ENCODE measurements around the gene SLC66A2. TPM values are rescaled to one million over a fixed set of nuclear protein-coding genes. Genes with fewer than 3 reads are reported as not detected.

Gene SLC66A2
- total RNA-seq, 1 experiment from 2014 or later: 13.0 TPM

DNA sequence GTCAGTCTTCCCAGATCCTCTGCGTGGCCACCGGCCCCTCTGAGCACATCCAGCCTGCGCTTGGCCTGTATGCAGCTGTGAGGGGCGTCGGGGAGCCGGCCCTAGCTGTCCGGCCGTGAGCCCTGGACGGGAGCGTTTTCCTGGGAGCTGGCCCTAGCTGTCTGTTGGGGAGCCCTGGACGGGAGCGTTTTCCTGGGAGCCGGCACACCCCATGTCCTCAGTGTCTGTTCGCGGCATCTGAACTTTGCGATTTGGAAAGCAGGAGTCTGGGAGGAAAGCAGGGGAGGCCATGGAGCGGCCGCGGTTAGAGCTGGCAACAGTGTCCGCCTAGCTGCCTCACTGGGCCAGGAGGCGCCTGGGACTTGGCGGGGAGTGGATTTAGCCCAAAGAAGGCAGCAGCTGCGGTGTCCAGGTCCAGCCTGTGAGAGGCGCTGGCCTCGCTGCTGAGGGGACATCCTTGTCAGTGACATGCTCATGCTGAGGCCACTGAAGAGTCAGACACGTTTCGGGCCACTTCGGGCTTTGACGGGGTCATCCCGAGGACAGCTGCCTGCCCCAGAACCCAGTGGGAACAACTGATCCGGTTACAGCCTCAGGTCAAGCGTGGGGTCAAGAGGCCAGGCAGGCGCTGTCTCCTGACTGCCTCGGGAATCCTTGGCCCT is 77.9 kb downstream of the SLC66A2 start:
- Histone ChIP-seq H3K27me3 (ENCODE audit: insufficient read depth, low read length) (no peaks in the 10 kb centered on the region), H2BK20ac (ENCODE audit: low read depth, low read length, poor library complexity, severe bottlenecking) (no peak overlapping the region), H3T11ph (ENCODE audit: low read length) (no peak overlapping the region), H3K4me2 (ENCODE audit: insufficient read depth, insufficient read length, low read length) (no peak overlapping the region), H3K56ac (ENCODE audit: insufficient read length, low read depth, low read length) (no peak overlapping the region), H3K4ac (ENCODE audit: low read depth, low read length) (no peak overlapping the region), H3K14ac (ENCODE audit: insufficient read depth, low read length) (no peak overlapping the region; the same call in 1 of the 2 replicates), H3K27ac (ENCODE audit: insufficient read length, low read depth, low read length) (no peak overlapping the region), H3K79me2 (ENCODE audit: insufficient read depth, low read length) (no peaks in the 10 kb centered on the region), H3K23ac (ENCODE audit: insufficient read length, low read depth, low read length) (no peak overlapping the region), H3K9ac (ENCODE audit: extremely low read depth, insufficient read length, low read length) (no peak overlapping the region), H2AK5ac (ENCODE audit: insufficient read length, low read length) (no peak overlapping the region), H4K5ac (ENCODE audit: insufficient read length, low read depth, low read length) (no peak overlapping the region), H3K4me1 (ENCODE audit: insufficient read depth, low read length) (no peaks in the 10 kb centered on the region), H3K9me3 (ENCODE audit: control insufficient read depth, low read depth, low read length) (no peaks in the 10 kb centered on the region), H4K8ac (replicated peaks; ENCODE audit: insufficient read length, low read depth, low read length) (no peak overlapping the region), H2AFZ (ENCODE audit: low read length) (no peak overlapping the region), H3K23me2 (ENCODE audit: insufficient read length, low read depth, low read length, poor library complexity, severe bottlenecking) (no peaks in the 10 kb centered on the region), H3K18ac (ENCODE audit: insufficient read length, low read depth, low read length) (no peak overlapping the region), H3K79me1 (ENCODE audit: insufficient read depth, low read depth, low read length, poor library complexity, severe bottlenecking) (no peaks in the 10 kb centered on the region), H4K20me1 (ENCODE audit: control insufficient read depth, insufficient read depth, insufficient read length) (no peaks in the 10 kb centered on the region), H4K91ac (ENCODE audit: insufficient read length, low read depth, low read length) (no peak overlapping the region), H2BK5ac (ENCODE audit: insufficient read length, low read length) (no peak overlapping the region), H2BK15ac (ENCODE audit: low read depth, low read length) (no peak overlapping the region), H2BK12ac (ENCODE audit: insufficient read length, low read depth, low read length) (no peak overlapping the region), H2BK120ac (ENCODE audit: low read depth, low read length, poor library complexity, severe bottlenecking) (no peak overlapping the region)
- TF ChIP-seq, protein P1, sequence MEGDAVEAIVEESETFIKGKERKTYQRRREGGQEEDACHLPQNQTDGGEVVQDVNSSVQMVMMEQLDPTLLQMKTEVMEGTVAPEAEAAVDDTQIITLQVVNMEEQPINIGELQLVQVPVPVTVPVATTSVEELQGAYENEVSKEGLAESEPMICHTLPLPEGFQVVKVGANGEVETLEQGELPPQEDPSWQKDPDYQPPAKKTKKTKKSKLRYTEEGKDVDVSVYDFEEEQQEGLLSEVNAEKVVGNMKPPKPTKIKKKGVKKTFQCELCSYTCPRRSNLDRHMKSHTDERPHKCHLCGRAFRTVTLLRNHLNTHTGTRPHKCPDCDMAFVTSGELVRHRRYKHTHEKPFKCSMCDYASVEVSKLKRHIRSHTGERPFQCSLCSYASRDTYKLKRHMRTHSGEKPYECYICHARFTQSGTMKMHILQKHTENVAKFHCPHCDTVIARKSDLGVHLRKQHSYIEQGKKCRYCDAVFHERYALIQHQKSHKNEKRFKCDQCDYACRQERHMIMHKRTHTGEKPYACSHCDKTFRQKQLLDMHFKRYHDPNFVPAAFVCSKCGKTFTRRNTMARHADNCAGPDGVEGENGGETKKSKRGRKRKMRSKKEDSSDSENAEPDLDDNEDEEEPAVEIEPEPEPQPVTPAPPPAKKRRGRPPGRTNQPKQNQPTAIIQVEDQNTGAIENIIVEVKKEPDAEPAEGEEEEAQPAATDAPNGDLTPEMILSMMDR (conservative IDR thresholded peaks at IDR 0.05): no peak
- no peak overlapping the region; a peak in 1 of 7 replicates for H3K27ac Mint-ChIP-seq
- H3K9me3 Mint-ChIP-seq: no peaks in the 10 kb centered on the region
- peak; percentile 46 for DNase-seq
- no peak overlapping the region for H3K4me3 Mint-ChIP-seq
- no peaks in the 10 kb centered on the region for H3K36me3 Mint-ChIP-seq (ENCODE audit: insufficient read depth in 1 of 3, low read depth in 3 of 3)
- WGBS (ENCODE audit: extremely low coverage, insufficient read length, low lambda C conversion rate): no CpG with 5 or more reads among the region's 34 CpGs
- H3K4me1 Mint-ChIP-seq: peaks cover 0 to 16% of the 10 kb centered on the region in 2 experiments; a peak in 2 of 4 replicates
- no peaks in the 10 kb centered on the region; the same call in 1 of the 2 replicates for H3K27me3 Mint-ChIP-seq (ENCODE audit: low read depth)
